Measurements from ENCODE around the gene CD47. TPM values are rescaled to one million over a fixed set of nuclear protein-coding genes. Genes with fewer than 3 reads are reported as not detected.

Gene CD47
- total RNA-seq, 1 experiment from 2014 or later: 16.3 TPM

- Mint-ChIP-seq H3K4me3 (no peak overlapping the region), H3K27ac (no peak overlapping the region)
Observed at GRCh38 chr3:108008931-108009639, 81.7 kb downstream of the CD47 start.

More at GRCh38 chr3:108008931-108009639, 81.7 kb downstream of the CD47 start:
- POLR2A ChIA-PET: no interaction called here
- Mint-ChIP-seq H3K9me3 (no peaks in the 10 kb centered on the region), H3K4me1 (no peaks in the 10 kb centered on the region), H3K27me3 (ENCODE audit: low read depth) (no peaks in the 10 kb centered on the region; the same call in 1 of the 2 replicates), H3K36me3 (no peaks in the 10 kb centered on the region)
- ATAC-seq (no peak), DNase-seq (ENCODE audit: low spot score) (no peak)
- TF ChIP-seq SOX15 (CRISPR knock-in tag; IDR thresholded peaks at IDR 0.05): no peak
- no peak for TF ChIP-seq PRDM15 (CRISPR knock-in tag; IDR thresholded peaks at IDR 0.05)
- TF ChIP-seq GTF2I (CRISPR knock-in tag; conservative IDR thresholded peaks at IDR 0.05): no peak
- no peak for TF ChIP-seq ATF2 (CRISPR knock-in tag; IDR thresholded peaks at IDR 0.05; ENCODE audit: borderline replicate concordance, low read depth)
- no peak for TF ChIP-seq ZNF219 (CRISPR knock-in tag; IDR thresholded peaks at IDR 0.05; ENCODE audit: borderline replicate concordance)
- no peak for TF ChIP-seq ZMAT4 (CRISPR knock-in tag; IDR thresholded peaks at IDR 0.05)
- no peak for TF ChIP-seq ZNF512 (CRISPR knock-in tag; IDR thresholded peaks at IDR 0.05; ENCODE audit: borderline replicate concordance)
- TF ChIP-seq ZSCAN18 (CRISPR knock-in tag; IDR thresholded peaks at IDR 0.05): no peak
- TF ChIP-seq STAT6 (CRISPR knock-in tag; conservative IDR thresholded peaks at IDR 0.05; ENCODE audit: low read depth): no peak
- TF ChIP-seq TP53 (CRISPR knock-in tag; IDR thresholded peaks at IDR 0.05): no peak
- no peak for TF ChIP-seq ATF3 (CRISPR knock-in tag; conservative IDR thresholded peaks at IDR 0.05)
- TF ChIP-seq E2F5 (CRISPR knock-in tag; IDR thresholded peaks at IDR 0.05): no peak
- no peak for TF ChIP-seq IRF1 (CRISPR knock-in tag; IDR thresholded peaks at IDR 0.05)
- no peak for TF ChIP-seq E2F1 (CRISPR knock-in tag; IDR thresholded peaks at IDR 0.05)
- no peak for TF ChIP-seq USF2 (CRISPR knock-in tag; IDR thresholded peaks at IDR 0.05)
- TF ChIP-seq RELA (CRISPR knock-in tag; IDR thresholded peaks at IDR 0.05; ENCODE audit: borderline replicate concordance): no peak
- CTCF ChIA-PET: no interaction called here
